Thoracic aorta (tissue), 2 donors: Measurements from ENCODE around the gene SNRNP200. TPM values are rescaled to one million over a fixed set of nuclear protein-coding genes. Genes with fewer than 3 reads are reported as not detected.

Source experiments
- ATAC-seq: fragments of 150-250 bp; one replicate; pipeline ENCODE4 v1.8.0; 2017; ENCODE audit warnings: low read depth; ENCODE audit not compliant: insufficient number of reproducible peaks, low FRiP score
- DNase-seq: peaks from one replicate; pipeline ENCODE4 v3.0.0-alpha.2; 2020; ENCODE audit warnings: low spot score
- H3K27ac ChIP-seq, 2 donors: fragments of 200-600 bp; sonication (generic); 1 replicate in 1 of 2; 2 replicates in 1 of 2; pipeline ENCODE4 v1.5.1; 2016; ENCODE audit warnings: mild to moderate bottlenecking in 2 of 2, moderate library complexity in 2 of 2
- H3K27me3 ChIP-seq: fragments of 200-600 bp; sonication (generic); replicated peaks from 2 replicates; pipeline ENCODE4 v1.6.0; 2016; ENCODE audit warnings: mild to moderate bottlenecking; ENCODE audit not compliant: insufficient read depth
- H3K36me3 ChIP-seq: fragments of 200-600 bp; sonication (generic); one replicate; pipeline ENCODE4 v1.5.1; 2016
- H3K4me1 ChIP-seq, 2 donors: fragments of 200-600 bp; sonication (generic); 1 replicate in 1 of 2; 2 replicates in 1 of 2; pipeline versions ENCODE4 v1.5.1 to v1.6.0; 2016; ENCODE audit warnings: low read depth in 2 of 2, mild to moderate bottlenecking in 1 of 2; ENCODE audit not compliant: control insufficient read depth in 1 of 2
- H3K4me3 ChIP-seq: fragments of 200-600 bp; sonication (generic); 2 replicates; pipeline ENCODE4 v1.5.1; 2016; ENCODE audit warnings: mild to moderate bottlenecking
- H3K9me3 ChIP-seq: fragments of 200-600 bp; sonication (generic); 2 replicates; pipeline ENCODE4 v1.5.1; 2016
- CTCF ChIP-seq: fragments of 200-600 bp; sonication (generic); IDR thresholded peaks from one replicate; pipeline ENCODE4 v1.5.1; 2019; ENCODE audit warnings: antibody characterized with exemption
- total RNA-seq, 2 donors: library from RNA; depleted of rRNA; stranded (reverse); fragments of >200 nt; gene quantifications; one replicate each; pipeline versions ENCODE4 v1.1.0 to v1.2.3, GENCODE V29; 2016

The SNRNP200 gene
- total RNA-seq, 2 donors from 2014 or later: 77.2 to 85.6 TPM

GRCh38 chr2:96245609-96246390 is 59.5 kb downstream of the SNRNP200 start:
- Histone ChIP-seq H3K36me3 (no peaks in the 10 kb centered on the region), H3K4me3 (no peak overlapping the region), H3K4me1 (peaks cover 4 to 14% of the 10 kb centered on the region in 2 donors), H3K27me3 (no peaks in the 10 kb centered on the region), H3K27ac (no peak overlapping the region), H3K9me3 (no peaks in the 10 kb centered on the region)
- DNase-seq (no peak), ATAC-seq (no peak)
- no peak for TF ChIP-seq CTCF

DNA sequence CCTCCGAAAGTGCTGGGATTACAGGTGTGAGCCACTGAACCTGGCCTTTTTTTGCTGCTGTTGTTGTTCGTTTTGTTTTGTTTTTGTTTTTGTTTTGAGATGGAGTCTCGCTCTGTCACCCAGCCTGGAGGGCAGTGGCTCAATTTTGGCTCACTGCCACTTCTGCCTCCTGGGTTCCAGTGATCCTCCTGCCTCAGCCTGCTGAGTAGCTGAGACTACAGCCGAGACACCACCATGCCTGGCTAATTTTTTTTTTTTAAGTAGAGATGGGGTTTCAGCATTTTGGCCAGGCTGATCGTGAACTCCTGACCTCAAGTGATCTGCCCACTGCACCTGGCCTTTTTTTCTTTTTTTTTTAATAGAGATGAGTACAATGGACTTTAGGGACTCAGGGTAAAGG is 61.5 kb downstream of the SNRNP200 start:
- no peak for ATAC-seq
- no peak for TF ChIP-seq CTCF
- Histone ChIP-seq H3K4me3 (no peak overlapping the region), H3K9me3 (no peaks in the 10 kb centered on the region), H3K4me1 (no peaks in the 10 kb centered on the region), H3K36me3 (no peaks in the 10 kb centered on the region), H3K27ac (no peak overlapping the region), H3K27me3 (no peaks in the 10 kb centered on the region)
- DNase-seq: no peak

DNA sequence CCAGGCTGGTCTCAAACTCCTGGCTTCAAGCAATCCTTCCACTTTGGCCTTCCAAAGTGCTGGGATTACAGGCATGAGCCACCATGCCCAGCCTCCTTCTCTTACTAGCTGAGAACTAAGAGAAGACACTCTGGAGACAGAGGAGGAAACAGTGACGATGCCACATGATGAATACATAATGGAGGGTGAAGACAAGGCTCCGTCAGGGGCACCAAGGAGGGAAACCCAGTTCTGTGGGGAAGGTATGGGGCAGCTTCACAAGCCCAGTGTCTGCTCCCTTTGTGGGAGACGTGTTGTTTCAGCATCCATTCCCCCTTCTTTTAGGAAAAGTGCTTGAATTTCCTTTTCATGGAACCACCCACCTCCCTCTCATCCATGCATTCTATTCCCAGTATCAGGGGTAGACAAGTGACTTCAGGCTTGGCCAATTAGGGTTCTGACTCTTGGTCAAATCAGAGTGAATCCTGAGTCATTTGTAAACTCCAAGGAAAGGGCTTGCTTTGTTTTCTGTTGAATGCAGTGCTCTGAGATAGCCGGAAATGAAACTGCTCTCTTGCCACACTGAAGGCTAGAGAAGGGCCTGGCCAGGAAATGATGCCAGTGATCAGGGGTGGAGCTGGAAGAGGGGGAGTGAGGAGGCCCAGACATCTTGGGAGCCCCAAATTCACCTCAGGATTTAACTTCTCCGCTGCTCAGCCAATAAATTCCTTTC is 63.3 kb downstream of the SNRNP200 start:
- Histone ChIP-seq H3K27ac (peak overlapping the region in 1 of 2 donors; percentile 47), H3K9me3 (no peaks in the 10 kb centered on the region), H3K27me3 (no peaks in the 10 kb centered on the region), H3K4me1 (no peaks in the 10 kb centered on the region), H3K36me3 (no peaks in the 10 kb centered on the region), H3K4me3 (no peak overlapping the region)
- DNase-seq (no peak), ATAC-seq (no peak)
- TF ChIP-seq CTCF: no peak

DNA sequence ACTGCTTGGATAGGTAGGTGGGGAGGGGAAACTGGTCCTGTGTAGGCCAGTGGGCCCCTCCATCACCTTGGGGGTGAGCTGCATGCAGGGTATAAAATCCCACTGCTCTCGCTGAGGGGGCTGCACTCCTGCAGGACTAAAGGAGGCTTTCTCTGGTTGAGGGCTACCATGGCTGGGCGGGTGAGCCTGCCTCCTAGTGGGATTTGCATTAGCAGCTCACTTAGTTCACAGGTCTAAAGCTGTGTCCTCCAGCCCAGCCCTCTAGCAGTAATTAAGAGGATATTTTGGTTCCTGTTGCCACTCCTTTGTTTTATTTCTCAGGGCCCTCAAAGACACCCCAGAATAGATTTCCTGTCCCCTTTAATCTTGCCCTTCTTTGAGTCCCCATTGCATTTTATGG is 64.1 kb downstream of the SNRNP200 start:
- H3K27ac ChIP-seq: no peak overlapping the region
- ATAC-seq (no peak), DNase-seq (no peak)
- H3K4me1 ChIP-seq: no peaks in the 10 kb centered on the region
- TF ChIP-seq CTCF: no peak
- no peaks in the 10 kb centered on the region for H3K36me3 ChIP-seq
- H3K27me3 ChIP-seq: no peaks in the 10 kb centered on the region
- H3K4me3 ChIP-seq: no peak overlapping the region
- H3K9me3 ChIP-seq: no peaks in the 10 kb centered on the region

- no peak for ATAC-seq
Measured at GRCh38 chr2:96240341-96241038, 64.9 kb downstream of the SNRNP200 start.

More at GRCh38 chr2:96240341-96241038, 64.9 kb downstream of the SNRNP200 start:
- no peak for DNase-seq
- no peak overlapping the region for H3K27ac ChIP-seq
- no peaks in the 10 kb centered on the region for H3K36me3 ChIP-seq
- no peaks in the 10 kb centered on the region for H3K9me3 ChIP-seq
- H3K4me1 ChIP-seq: no peaks in the 10 kb centered on the region
- no peaks in the 10 kb centered on the region for H3K27me3 ChIP-seq
- H3K4me3 ChIP-seq: no peak overlapping the region
- no peak for TF ChIP-seq CTCF
